ENCODE results near the gene SLC37A2. TPM values are rescaled to one million over a fixed set of nuclear protein-coding genes. Genes with fewer than 3 reads are reported as not detected.

The SLC37A2 gene
- total and polyA plus RNA-seq, 2 of the 13 experiments (the other 11 are each of a cell fraction or from before 2014, with no cell fraction given), result 4.6 to 7.1 TPM

DNA sequence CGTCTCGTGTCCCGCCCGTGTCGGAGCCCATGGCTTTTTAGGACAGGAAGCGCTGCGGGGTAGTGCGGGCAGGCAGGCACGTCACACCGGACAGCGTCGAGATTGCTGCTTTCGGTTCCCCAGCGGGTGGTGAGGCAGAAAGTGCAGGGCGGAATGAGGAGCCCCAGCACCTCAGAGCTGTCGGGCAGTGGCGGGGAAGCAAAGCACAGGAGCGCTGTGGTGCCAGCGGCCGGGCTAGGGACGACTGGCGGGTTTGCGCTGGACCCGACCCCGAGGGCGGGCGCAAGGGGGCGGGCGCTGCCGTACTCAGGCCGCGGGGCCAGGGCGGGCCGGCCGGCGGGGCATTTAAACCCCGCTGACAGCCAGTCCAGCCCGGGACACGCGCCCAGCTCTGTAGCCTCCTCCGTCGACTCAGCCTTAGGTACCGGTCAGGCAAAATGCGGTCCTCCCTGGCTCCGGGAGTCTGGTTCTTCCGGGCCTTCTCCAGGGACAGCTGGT lies at the start of gene SLC37A2 (continued):
- TF ChIP-seq, protein P1, sequence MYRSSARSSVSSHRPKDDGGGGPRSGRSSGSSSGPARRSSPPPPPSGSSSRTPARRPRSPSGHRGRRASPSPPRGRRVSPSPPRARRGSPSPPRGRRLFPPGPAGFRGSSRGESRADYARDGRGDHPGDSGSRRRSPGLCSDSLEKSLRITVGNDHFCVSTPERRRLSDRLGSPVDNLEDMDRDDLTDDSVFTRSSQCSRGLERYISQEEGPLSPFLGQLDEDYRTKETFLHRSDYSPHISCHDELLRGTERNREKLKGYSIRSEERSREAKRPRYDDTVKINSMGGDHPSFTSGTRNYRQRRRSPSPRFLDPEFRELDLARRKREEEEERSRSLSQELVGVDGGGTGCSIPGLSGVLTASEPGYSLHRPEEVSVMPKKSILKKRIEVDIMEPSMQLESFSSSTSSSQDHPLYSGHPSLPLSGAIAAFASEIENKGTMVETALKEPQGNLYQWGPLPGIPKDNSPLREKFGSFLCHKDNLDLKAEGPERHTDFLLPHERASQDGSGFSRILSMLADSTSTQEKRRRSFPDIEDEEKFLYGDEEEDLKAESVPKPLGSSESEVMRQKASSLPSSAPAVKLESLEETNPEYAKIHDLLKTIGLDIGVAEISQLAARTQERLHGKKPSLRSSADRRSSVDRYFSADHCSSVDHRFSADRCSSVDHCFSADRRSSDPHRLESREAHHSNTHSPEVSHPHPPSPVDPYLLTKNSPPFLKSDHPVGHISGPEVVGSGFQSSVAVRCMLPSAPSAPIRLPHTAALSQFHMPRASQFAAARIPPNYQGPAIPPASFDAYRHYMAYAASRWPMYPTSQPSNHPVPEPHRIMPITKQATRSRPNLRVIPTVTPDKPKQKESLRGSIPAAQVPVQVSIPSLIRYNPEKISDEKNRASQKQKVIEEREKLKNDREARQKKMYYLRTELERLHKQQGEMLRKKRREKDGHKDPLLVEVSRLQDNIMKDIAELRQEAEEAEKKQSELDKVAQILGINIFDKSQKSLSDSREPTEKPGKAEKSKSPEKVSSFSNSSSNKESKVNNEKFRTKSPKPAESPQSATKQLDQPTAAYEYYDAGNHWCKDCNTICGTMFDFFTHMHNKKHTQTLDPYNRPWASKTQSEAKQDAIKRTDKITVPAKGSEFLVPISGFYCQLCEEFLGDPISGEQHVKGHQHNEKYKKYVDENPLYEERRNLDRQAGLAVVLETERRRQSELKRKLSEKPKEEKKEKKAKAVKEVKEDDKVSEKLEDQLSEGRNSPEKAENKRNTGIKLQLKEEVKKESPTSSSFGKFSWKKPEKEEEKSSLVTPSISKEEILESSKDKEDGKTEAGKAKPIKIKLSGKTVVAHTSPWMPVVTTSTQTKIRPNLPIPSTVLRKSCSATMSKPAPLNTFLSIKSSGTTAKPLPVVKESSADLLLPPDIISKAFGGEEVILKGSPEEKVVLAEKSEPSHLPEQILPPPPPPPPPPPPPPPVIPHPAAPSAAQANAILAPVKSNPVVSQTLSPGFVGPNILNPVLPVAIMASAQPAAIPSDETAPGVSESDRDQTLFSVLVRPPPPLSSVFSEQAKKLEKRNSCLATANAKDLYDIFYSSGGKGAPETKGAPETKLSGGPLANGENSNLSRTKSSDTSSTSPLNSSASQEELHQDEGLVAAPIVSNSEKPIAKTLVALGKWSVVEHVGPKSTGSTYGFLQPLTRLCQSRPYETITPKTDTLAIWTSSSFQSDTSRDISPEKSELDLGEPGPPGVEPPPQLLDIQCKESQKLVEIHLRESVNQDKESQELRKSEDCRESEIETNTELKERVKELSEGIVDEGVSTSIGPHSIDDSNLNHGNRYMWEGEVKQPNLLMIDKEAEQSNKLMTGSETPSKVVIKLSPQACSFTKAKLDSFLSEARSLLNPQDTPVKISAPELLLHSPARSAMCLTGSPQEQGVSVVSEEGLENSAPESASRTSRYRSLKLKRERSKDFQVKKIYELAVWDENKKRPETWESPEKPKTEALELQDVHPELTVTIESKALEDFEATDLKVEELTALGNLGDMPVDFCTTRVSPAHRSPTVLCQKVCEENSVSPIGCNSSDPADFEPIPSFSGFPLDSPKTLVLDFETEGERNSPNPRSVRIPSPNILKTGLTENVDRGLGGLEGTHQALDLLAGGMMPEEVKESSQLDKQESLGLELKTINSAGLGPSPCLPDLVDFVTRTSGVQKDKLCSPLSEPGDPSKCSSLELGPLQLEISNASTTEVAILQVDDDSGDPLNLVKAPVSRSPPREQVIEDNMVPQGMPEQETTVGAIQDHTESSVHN (CRISPR knock-in tag; IDR thresholded peaks at IDR 0.05), result no peak
- TF ChIP-seq, protein P2, sequence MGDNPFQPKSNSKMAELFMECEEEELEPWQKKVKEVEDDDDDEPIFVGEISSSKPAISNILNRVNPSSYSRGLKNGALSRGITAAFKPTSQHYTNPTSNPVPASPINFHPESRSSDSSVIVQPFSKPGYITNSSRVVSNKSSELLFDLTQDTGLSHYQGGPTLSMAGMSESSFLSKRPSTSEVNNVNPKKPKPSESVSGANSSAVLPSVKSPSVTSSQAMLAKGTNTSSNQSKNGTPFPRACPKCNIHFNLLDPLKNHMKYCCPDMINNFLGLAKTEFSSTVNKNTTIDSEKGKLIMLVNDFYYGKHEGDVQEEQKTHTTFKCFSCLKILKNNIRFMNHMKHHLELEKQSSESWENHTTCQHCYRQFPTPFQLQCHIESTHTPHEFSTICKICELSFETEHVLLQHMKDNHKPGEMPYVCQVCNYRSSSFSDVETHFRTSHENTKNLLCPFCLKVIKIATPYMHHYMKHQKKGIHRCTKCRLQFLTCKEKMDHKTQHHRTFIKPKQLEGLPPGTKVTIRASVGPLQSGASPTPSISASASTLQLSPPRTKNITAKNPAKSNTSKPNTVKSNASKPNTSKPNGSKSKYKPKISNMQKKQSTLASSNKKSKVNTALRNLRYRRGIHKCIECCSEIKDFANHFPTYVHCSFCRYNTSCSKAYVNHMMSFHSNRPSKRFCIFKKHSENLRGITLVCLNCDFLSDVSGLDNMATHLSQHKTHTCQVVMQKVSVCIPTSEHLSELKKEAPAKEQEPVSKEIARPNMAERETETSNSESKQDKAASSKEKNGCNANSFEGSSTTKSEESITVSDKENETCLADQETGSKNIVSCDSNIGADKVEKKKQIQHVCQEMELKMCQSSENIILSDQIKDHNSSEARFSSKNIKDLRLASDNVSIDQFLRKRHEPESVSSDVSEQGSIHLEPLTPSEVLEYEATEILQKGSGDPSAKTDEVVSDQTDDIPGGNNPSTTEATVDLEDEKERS (CRISPR knock-in tag; IDR thresholded peaks at IDR 0.05), result peak; percentile 47; the same call in 1 of the 2 replicates
- no peak for TF ChIP-seq ZNF724P (CRISPR knock-in tag; IDR thresholded peaks at IDR 0.05; ENCODE audit: borderline replicate concordance)
- TF ChIP-seq ZNF430 (CRISPR knock-in tag; IDR thresholded peaks at IDR 0.05), result peak; percentile 56; the same call in 1 of the 2 replicates
- TF ChIP-seq, protein P3, sequence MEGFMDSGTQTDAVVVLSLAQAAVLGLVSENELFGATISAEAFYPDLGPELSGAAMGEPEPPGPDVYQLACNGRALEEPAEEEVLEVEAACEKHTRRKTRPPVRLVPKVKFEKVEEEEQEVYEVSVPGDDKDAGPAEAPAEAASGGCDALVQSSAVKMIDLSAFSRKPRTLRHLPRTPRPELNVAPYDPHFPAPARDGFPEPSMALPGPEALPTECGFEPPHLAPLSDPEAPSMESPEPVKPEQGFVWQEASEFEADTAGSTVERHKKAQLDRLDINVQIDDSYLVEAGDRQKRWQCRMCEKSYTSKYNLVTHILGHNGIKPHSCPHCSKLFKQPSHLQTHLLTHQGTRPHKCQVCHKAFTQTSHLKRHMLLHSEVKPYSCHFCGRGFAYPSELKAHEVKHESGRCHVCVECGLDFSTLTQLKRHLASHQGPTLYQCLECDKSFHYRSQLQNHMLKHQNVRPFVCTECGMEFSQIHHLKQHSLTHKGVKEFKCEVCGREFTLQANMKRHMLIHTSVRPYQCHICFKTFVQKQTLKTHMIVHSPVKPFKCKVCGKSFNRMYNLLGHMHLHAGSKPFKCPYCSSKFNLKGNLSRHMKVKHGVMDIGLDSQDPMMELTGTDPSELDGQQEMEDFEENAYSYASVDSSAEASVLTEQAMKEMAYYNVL (CRISPR knock-in tag; IDR thresholded peaks at IDR 0.05; ENCODE audit: borderline replicate concordance), result peak; percentile 46; the same call in 1 of the 2 replicates
- TF ChIP-seq KLF11 (CRISPR knock-in tag; IDR thresholded peaks at IDR 0.05), result 0 out of 2 replicates have a peak, but pooled peaks have one; percentile 23
- peak; percentile 62; the same call in 1 of the 2 replicates for TF ChIP-seq GABPB1 (CRISPR knock-in tag; IDR thresholded peaks at IDR 0.05)
- TF ChIP-seq, protein P4, sequence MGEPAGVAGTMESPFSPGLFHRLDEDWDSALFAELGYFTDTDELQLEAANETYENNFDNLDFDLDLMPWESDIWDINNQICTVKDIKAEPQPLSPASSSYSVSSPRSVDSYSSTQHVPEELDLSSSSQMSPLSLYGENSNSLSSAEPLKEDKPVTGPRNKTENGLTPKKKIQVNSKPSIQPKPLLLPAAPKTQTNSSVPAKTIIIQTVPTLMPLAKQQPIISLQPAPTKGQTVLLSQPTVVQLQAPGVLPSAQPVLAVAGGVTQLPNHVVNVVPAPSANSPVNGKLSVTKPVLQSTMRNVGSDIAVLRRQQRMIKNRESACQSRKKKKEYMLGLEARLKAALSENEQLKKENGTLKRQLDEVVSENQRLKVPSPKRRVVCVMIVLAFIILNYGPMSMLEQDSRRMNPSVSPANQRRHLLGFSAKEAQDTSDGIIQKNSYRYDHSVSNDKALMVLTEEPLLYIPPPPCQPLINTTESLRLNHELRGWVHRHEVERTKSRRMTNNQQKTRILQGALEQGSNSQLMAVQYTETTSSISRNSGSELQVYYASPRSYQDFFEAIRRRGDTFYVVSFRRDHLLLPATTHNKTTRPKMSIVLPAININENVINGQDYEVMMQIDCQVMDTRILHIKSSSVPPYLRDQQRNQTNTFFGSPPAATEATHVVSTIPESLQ (CRISPR knock-in tag; conservative IDR thresholded peaks at IDR 0.05), result no peak
- TF ChIP-seq ZNF225 (CRISPR knock-in tag; IDR thresholded peaks at IDR 0.05), result 0 out of 2 replicates have a peak, but pooled peaks have one; percentile 24
- no peak for TF ChIP-seq KLF6 (CRISPR knock-in tag; IDR thresholded peaks at IDR 0.05)
- TF ChIP-seq ZNF205 (CRISPR knock-in tag; IDR thresholded peaks at IDR 0.05), result no peak
- TF ChIP-seq RBM39 (IDR thresholded peaks at IDR 0.05; ENCODE audit: low read depth, low read length, poor library complexity, severe bottlenecking), result peak; percentile 76
- no peak for TF ChIP-seq NFIC (IDR thresholded peaks at IDR 0.05; ENCODE audit: low read length)
- TF ChIP-seq ZNF678 (CRISPR knock-in tag; IDR thresholded peaks at IDR 0.05), result 0 out of 2 replicates have a peak, but pooled peaks have one; percentile 59
